B cell (primary cell): ENCODE data around the gene C19orf53. TPM values are rescaled to one million over a fixed set of nuclear protein-coding genes. Genes with fewer than 3 reads are reported as not detected.
"Not testable (repeated sequence)": the region's sequence is repeated elsewhere in the genome, so short reads cannot be mapped to it uniquely, and the experiment has no call there.

Experiments
- ATAC-seq: fragments of 200-7000 bp; cut with Tn5 transposase; one replicate; pipeline ENCODE4 v1.10.0; 2021; ENCODE audit warnings: low read depth, mild to moderate bottlenecking, moderate number of reproducible peaks, moderate library complexity
- CTCF ChIA-PET: fragments of 350-600 bp; sonication (Branson Sonifier 250); formaldehyde crosslinking; loops from one replicate; lab custom pipeline; 2021; ENCODE audit warnings: antibody characterized with exemption, inconsistent platforms; lab: Charles Lee
- POLR2A ChIA-PET: fragments of 350-600 bp; sonication (Branson Sonifier 250); formaldehyde crosslinking; loops from one replicate; lab custom pipeline; 2021; ENCODE audit warnings: antibody characterized with exemption; lab: Charles Lee
- DNase-seq: peaks from one replicate; pipeline ENCODE4 v3.0.0; 2013
- H2AFZ ChIP-seq: 2 replicates; pipeline ENCODE4 v1.6.1; 2012; ENCODE audit warnings: mild to moderate bottlenecking, low read depth, low read length; ENCODE audit not compliant: insufficient read depth, poor library complexity, severe bottlenecking
- H3K27ac ChIP-seq, 2 donors: 1 replicate in 1 of 2; 2 replicates in 1 of 2; pipeline ENCODE4 v1.5.1; 2012 to 2013; ENCODE audit warnings: low read length in 2 of 2, mild to moderate bottlenecking in 2 of 2, moderate library complexity in 1 of 2
- H3K27me3 ChIP-seq, 4 experiments: fragments of 200-600 bp in 1 of 4; sonication (generic) in 1 of 4; replicated peaks in 1 of 4; 1 replicate in 2 of 4; 2 replicates in 2 of 4; pipeline versions ENCODE4 v1.6.1 to v1.7.0; 2013 to 2016; ENCODE audit warnings: low read length in 3 of 4, mild to moderate bottlenecking in 2 of 4, mixed read lengths in 1 of 4, moderate library complexity in 1 of 4; ENCODE audit not compliant: insufficient read depth in 4 of 4, control insufficient read depth in 3 of 4; ENCODE audit errors: control extremely low read depth in 1 of 4
- H3K36me3 ChIP-seq, 2 experiments: replicated peaks in 1 of 2; 1 replicate in 1 of 2; 2 replicates in 1 of 2; pipeline versions ENCODE4 v1.6.1 to v1.7.1; 2013; ENCODE audit warnings: low read length in 1 of 2; ENCODE audit not compliant: insufficient read depth in 2 of 2, control insufficient read depth in 1 of 2; ENCODE audit errors: control extremely low read depth in 1 of 2, extremely low read depth in 1 of 2
- H3K4me1 ChIP-seq, 2 donors: fragments of 200-600 bp in 1 of 2; sonication (generic) in 1 of 2; 1 replicate in 1 of 2; 2 replicates in 1 of 2; pipeline versions ENCODE4 v1.5.1 to v1.6.1; 2013 to 2017; ENCODE audit warnings: low read length in 2 of 2; ENCODE audit not compliant: control insufficient read depth in 2 of 2, insufficient read depth in 2 of 2
- H3K4me2 ChIP-seq: replicated peaks from 2 replicates; pipeline ENCODE3; 2012; ENCODE audit warnings: mild to moderate bottlenecking, low read depth, low read length; ENCODE audit not compliant: poor library complexity, severe bottlenecking
- H3K4me3 ChIP-seq, 5 experiments: fragments of 200-600 bp in 1 of 5; sonication (generic) in 1 of 5; 1 replicate in 3 of 5; 2 replicates in 2 of 5; pipeline versions ENCODE4 v1.5.1 to v1.7.0; 2011 to 2016; ENCODE audit warnings: low read length in 4 of 5, mild to moderate bottlenecking in 4 of 5, low read depth in 2 of 5, control low read depth in 1 of 5, moderate library complexity in 1 of 5; ENCODE audit not compliant: insufficient read depth in 1 of 5; ENCODE audit errors: control extremely low read depth in 1 of 5, extremely low read depth in 1 of 5
- H3K79me2 ChIP-seq: fragments of 200-600 bp; sonication (generic); one replicate; pipeline ENCODE4 v1.6.0; 2016; ENCODE audit warnings: low read length; ENCODE audit not compliant: control insufficient read depth, insufficient read depth
- H3K9ac ChIP-seq: fragments of 200-600 bp; sonication (generic); 2 replicates; pipeline ENCODE4 v1.6.1; 2017; ENCODE audit warnings: mild to moderate bottlenecking, low read length, moderate library complexity
- H3K9me3 ChIP-seq, 3 donors: one replicate each; pipeline versions ENCODE4 v1.6.1 to v1.7.1; 2013; ENCODE audit warnings: low read length in 2 of 3; ENCODE audit not compliant: control insufficient read depth in 2 of 3, insufficient read depth in 1 of 3; ENCODE audit errors: control extremely low read depth in 1 of 3
- H4K20me1 ChIP-seq: 2 replicates; pipeline ENCODE4 v1.6.0; 2012; ENCODE audit warnings: mild to moderate bottlenecking, low read length; ENCODE audit not compliant: insufficient read depth, control insufficient read depth, poor library complexity, severe bottlenecking
- H3K27ac Mint-ChIP-seq: one replicate; pipeline ENCODE4 v1.8.0; 2021; ENCODE audit warnings: mixed read lengths
- H3K27me3 Mint-ChIP-seq: one replicate; pipeline ENCODE4 v1.8.0; 2021; ENCODE audit warnings: mixed read lengths
- H3K4me1 Mint-ChIP-seq: one replicate; pipeline ENCODE4 v1.8.0; 2021; ENCODE audit warnings: mixed read lengths
- H3K4me3 Mint-ChIP-seq: one replicate; pipeline ENCODE4 v1.8.0; 2021; ENCODE audit warnings: mixed read lengths
- H3K9me3 Mint-ChIP-seq: one replicate; pipeline ENCODE4 v1.8.0; 2022; ENCODE audit warnings: mixed read lengths; ENCODE audit not compliant: insufficient read depth
- CTCF ChIP-seq: fragments of 200-600 bp; IDR thresholded peaks from one replicate; pipeline ENCODE4 v1.8.0; 2022; ENCODE audit warnings: antibody characterized with exemption, mild to moderate bottlenecking
- EZH2 ChIP-seq: IDR thresholded peaks from 2 replicates; pipeline ENCODE4 v1.6.1; 2012; ENCODE audit warnings: borderline replicate concordance, low read depth, mild to moderate bottlenecking, moderate library complexity, low read length; ENCODE audit not compliant: insufficient read depth, poor library complexity, severe bottlenecking
- WGBS: methylation state at CpG from one replicate; pipeline ENCODE4 v1.1.5; 2013; ENCODE audit warnings: missing lambda C conversion rate; ENCODE audit not compliant: insufficient coverage; 5-methylcytosine and 5-hydroxymethylcytosine counted together
- intact Hi-C: fragments of 100-400 bp; cut with micrococcal nuclease; formaldehyde crosslinking; loops from one replicate; pipeline ENCODE4 v1.10.0; 2022
- polyA plus RNA-seq: library from polyadenylated mRNA; depleted of rRNA; stranded (reverse); fragments of >200 nt; gene quantifications from 2 replicates; pipeline ENCODE4 v1.2.3, GENCODE V29; 2012
- total RNA-seq, 2 donors: library from RNA; stranded (reverse); fragments of 120-200 nt in 1 of 2; gene quantifications; 1 replicate in 1 of 2; 2 replicates in 1 of 2; pipeline versions ENCODE4 v1.2.3 to v1.2.4, GENCODE V29; 2013 to 2022

Gene C19orf53
- total and polyA plus RNA-seq, 2 donors (not counting 1 experiment from before 2014, with no cell fraction given) = 62.5 to 110 TPM

GRCh38 chr19:13790354-13790753 lies 16.1 kb downstream of the C19orf53 start:
- no peak overlapping the region for H3K27ac ChIP-seq
- H3K9ac ChIP-seq = no peak overlapping the region
- Mint-ChIP-seq H3K27ac (peak overlapping the region; percentile 78), H3K4me1 (peaks cover 34% of the 10 kb centered on the region), H3K9me3 (no peaks in the 10 kb centered on the region), H3K4me3 (peak overlapping the region; percentile 26), H3K27me3 (no peaks in the 10 kb centered on the region)
- no peaks in the 10 kb centered on the region for H3K36me3 ChIP-seq
- ATAC-seq = no peak
- no peak for TF ChIP-seq EZH2
- no peak for TF ChIP-seq CTCF
- H3K4me1 ChIP-seq = peaks cover 29 to 44% of the 10 kb centered on the region in 2 donors
- CTCF ChIA-PET = interaction anchor here (0.6 to 9.6 kb wide), 2 partner anchors 24 to 71 kb away, joined by 3 to 250 read pairs; no protein-coding TSS in a partner anchor
- H3K27me3 ChIP-seq = no peaks in the 10 kb centered on the region
- no peaks in the 10 kb centered on the region for H4K20me1 ChIP-seq
- no peak overlapping the region for H3K4me3 ChIP-seq
- H3K9me3 ChIP-seq = peaks cover 0 to 4% (median 0%) of the 10 kb centered on the region in 3 donors
- WGBS = 53% methylated on average over 7 of the region's 8 CpGs
- H3K4me2 ChIP-seq = no peak overlapping the region
- intact Hi-C loops = no loop called here
- no peaks in the 10 kb centered on the region for H3K79me2 ChIP-seq
- POLR2A ChIA-PET = interaction anchor here (0.6 to 0.7 kb wide), 2 partner anchors 47 to 126 kb away, joined by 3 to 6 read pairs; no protein-coding TSS in a partner anchor
- H2AFZ ChIP-seq = no peak overlapping the region
- DNase-seq = peak; percentile 33

- H3K4me2 ChIP-seq, DNase-seq, intact Hi-C loops, H3K9me3 Mint-ChIP-seq, H3K4me3 Mint-ChIP-seq, H3K27ac ChIP-seq, H3K27me3 ChIP-seq, H3K4me3 ChIP-seq, H3K9me3 ChIP-seq, H3K27ac Mint-ChIP-seq, ATAC-seq, H4K20me1 ChIP-seq, H2AFZ ChIP-seq, H3K9ac ChIP-seq, H3K27me3 Mint-ChIP-seq, H3K36me3 ChIP-seq: not testable (repeated sequence)
- H3K4me1 Mint-ChIP-seq = peaks cover 44% of the 10 kb centered on the region
- 92% methylated on average over 3 of the region's 9 CpGs for WGBS
- Histone ChIP-seq H3K79me2 (peaks cover 12% of the 10 kb centered on the region), H3K4me1 (peaks cover 30 to 42% of the 10 kb centered on the region in 2 donors)
- ChIA-PET CTCF (interaction anchor here (2.9 to 7.3 kb wide), 2 partner anchors 9 to 70 kb away, joined by 11 to 52 read pairs; no protein-coding TSS in a partner anchor), POLR2A (interaction anchor here (1.0 to 1.2 kb wide), 2 partner anchors 8 to 77 kb away, joined by 4 to 5 read pairs; no protein-coding TSS in a partner anchor)
These were observed 19.1 kb downstream of the C19orf53 start for GRCh38 chr19:13793317-13793716.
